RPMI7951 (cell line): Measurements from ENCODE around the gene TMA7. TPM values are rescaled to one million over a fixed set of nuclear protein-coding genes. Genes with fewer than 3 reads are reported as not detected.
"Not testable (repeated sequence)": the region's sequence is repeated elsewhere in the genome, so short reads cannot be mapped to it uniquely, and the experiment has no call there.

Experiments
- DNase-seq: peaks from one replicate; pipeline ENCODE4 v3.0.0-alpha.2; 2012; ENCODE audit warnings: low read depth
- total RNA-seq: library from RNA; depleted of rRNA; stranded (reverse); fragments of >200 nt; shearing (Covaris generic); gene quantifications from 2 replicates; pipeline ENCODE4 v1.2.3, GENCODE V29; 2014

Gene TMA7
- total RNA-seq, 1 experiment from 2014 or later = 726 TPM

DNA sequence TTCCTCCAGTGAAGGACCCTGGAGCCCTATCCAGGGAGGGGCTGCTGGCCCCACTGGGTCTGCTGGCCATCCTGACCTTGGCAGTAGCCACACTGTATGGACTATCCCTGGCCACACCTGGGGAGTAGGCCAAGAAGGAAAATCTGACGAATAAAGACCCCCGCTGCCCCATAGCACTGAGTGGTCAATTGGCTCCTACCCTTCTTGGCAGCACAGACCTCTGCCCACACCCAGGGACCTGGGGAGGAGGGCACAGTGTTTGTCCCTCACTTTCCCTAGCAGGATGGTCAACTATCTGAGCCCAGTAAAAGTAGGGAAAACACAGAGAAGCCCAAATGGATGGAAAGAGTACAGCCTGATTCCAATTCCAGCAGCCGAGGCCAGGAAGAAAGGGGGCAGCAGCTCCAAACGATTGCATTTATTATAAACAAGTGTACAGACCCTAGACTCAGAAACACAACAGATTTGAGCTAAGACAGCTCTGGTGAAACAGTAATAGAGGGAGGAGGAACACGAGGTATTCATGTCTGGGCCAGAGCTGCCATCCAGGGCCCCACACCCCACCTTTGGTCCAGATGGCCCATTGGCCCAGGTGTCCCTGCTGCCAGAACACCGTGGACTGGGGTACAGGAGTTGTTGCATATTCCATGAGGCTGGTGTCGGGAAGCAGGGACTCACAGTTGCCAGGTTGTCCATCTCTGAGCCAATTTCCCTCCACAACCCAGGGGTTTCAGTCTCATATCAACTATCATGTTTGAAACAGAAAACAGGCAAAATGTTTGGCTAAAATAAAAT lies 27.6 kb downstream of the TMA7 start:
- DNase-seq = no peak

DNA sequence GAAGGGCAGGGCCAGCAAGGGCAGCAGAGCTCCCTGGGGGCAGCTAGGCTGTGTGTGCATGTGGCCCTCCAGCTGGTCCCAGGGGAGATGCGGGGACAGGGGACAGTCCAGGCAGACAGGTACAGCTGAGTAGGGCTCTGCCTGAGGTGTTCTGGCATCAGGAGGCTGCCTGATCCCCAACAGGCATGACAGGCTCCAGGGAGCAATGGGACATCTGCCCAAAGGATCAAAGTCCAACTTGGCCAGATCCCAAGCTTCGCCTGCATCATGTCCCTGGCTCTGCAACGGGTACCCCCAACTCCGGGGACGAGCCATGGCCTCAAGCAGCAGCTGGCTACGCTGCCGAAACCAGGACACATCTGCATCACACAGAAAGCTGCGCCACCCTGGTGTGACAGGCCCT lies 28.3 kb downstream of the TMA7 start:
- DNase-seq = no peak

DNA sequence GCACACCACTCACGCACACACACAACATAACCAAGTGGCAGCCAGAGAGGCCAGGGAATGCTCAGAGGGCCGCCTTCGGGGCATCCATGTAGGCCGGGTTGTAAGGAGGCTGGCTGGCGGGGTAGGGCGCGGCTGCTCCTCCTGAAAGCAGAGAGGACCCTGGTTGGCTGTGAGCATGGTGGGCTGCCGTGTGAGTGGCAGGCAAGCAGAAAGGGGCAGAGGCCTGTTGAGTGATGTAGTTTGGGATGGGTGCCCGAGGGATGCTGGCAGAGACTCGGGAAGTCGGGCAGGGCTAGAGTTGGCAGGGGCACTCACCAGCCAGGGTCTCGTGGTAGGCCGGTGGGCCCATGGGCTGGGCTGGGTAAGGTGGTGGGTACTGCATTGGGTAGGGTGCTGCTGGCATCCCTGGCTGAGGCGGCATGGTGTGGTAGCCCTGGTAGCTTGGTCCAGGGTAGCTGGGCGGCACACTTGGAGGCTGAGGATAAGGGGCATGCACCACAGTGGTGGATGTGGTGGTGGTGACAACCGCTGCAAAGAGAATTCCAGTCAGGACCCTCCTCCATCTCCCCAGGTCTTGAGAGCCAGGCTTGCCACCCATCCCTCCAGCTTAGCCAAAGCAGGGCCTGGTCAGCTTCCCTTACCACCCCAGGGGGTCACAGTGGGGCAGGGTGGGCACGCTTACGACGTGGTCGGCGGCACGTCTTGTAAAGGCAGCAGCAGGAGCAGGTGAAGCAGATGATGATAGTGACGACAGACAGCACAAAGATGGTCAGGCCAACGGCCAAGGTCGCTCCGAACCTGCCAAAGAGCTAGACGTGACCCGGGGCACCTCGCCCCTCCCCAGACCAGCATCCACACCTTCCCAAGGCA lies 29.2 kb downstream of the TMA7 start:
- no peak for DNase-seq

DNA sequence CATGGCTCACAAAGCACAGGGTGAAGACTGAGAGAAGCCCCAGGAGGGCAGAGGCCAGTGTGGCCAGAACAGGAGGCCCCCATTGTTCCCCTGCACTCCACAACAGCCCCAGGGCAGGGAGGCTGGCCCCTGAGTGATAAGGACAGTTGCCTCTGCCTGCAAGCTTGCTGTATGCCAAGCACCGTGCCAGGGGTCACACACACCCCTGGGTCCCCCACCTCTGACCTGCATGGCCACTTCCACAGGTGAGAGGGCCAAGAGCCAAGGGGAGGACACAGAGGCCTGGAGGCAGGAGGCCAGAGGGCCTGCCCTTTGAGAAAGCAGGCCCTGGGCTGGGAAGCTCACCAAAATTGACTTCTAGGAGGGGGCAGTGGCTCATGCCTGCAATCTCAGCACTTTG lies 30.2 kb downstream of the TMA7 start:
- DNase-seq = no peak

DNA sequence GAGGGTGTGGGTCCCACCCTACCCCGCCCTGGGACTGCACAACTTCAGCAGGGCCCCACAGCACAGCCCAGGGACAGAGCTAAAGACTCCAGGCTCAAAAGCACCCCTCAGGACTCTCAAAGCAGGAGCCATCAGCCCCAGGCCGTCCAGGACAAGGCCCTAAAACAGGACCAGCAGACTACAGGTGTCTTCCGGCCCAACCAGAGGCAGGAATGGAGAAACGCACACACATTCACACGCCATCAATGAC lies 32.5 kb downstream of the TMA7 start:
- DNase-seq = no peak

DNA sequence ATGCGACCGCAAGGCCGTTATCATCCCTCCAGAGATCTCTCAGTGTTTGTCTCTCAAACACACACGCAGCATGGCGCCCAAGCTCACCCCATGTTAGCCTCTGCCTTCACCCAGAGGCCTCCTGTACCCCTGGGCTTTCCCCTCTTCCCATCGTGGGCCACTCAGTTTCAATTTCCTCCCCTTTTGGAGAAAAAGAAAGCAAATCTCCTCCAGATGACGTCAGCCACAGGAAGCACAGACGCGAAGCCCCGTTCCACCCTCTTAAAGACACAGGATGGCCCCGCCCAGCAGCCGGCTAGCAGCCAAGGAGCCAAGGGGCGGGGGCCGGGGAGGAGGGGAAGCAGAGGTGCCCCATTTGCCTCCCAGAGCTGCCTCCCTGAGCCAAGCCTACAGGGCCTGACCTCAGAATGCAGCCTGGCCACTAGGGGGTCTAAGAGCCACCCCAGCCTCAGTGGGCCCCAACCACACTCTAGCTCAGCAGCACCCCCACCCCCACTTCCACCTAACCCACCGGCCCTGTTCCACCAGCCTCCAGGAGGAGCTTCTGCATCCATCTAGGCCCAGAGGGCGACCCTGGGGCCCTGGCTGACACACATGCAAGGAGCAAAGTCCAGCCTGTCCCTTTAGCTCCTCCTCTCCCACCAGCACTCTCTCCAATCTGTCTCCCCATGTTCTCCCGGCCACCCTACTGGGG lies 33.0 kb downstream of the TMA7 start:
- DNase-seq = peak; percentile 95

DNA sequence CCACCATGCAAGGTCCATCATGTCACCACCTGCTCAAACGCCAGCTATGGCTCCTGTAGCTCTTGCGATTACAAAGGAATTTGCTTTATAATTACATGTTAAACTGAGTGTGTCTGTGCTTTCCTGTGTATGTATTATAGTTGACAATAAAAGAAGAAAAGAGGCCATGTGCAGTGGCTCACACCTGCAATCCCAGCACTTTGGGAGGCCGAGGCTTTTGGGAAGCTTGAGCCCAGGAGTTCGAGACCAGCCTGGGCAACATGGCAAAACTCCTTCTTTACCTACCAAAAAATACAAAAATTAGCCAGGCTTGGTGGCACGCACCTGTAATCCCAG lies 33.5 kb downstream of the TMA7 start:
- DNase-seq = no peak

DNA sequence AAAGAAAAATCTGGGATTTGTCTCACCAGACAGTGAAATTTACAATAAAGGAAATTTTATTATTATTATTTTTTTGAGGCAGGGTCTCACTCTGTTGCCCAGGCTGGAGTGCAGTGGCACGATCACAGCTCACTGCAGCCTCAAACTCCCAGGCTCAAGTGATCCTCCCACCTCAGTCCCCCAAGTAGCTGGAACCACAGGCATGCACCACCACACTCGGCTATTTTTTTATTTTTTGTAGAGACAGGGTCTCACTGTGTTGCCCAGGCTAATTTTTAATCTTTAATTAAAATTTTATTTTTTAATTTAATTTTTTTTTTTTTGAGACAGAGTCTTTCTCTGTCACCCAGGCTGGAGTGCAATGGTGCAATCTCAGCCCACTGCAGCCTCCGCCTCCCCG lies 34.0 kb downstream of the TMA7 start:
- not testable (repeated sequence) for DNase-seq

DNA sequence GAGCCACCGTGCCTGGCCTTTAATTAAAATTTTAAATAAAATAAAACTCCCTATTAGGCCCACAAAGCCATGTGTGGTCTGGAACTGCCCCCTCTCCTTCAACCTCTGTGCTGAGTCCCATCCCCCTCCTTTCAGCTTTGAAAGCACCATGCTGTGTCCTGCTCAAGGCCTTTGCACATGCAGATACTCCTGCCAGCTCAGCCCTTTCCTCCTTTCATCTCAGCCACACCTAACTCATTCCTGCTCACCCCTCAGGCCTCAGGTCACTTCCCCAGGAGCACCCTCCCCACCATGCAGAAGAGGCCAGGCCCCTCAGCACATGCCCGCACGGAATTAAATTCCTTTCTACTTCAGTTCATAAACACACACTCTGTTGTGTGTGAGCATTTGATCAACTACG lies 34.6 kb downstream of the TMA7 start:
- DNase-seq = no peak

DNA sequence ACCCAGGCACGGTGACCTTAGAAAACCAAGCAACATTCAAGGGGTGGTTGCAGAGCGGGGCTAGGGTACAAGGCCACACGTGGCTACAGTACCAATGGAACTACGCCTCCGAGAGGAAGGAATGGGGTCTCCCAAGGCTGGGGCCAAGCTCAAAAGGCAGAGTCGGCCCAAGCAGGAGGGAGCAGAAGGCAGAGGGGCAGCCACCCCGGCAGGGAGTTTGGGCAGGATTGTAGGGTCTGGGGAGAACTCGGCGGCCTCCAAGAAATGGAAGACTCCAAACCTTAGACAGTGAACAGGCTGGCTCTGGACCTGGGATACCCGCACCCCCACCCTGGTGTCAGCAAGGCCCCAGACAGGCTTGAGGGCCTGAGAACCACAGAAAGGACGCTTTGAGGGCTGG lies 35.1 kb downstream of the TMA7 start:
- DNase-seq = no peak

DNA sequence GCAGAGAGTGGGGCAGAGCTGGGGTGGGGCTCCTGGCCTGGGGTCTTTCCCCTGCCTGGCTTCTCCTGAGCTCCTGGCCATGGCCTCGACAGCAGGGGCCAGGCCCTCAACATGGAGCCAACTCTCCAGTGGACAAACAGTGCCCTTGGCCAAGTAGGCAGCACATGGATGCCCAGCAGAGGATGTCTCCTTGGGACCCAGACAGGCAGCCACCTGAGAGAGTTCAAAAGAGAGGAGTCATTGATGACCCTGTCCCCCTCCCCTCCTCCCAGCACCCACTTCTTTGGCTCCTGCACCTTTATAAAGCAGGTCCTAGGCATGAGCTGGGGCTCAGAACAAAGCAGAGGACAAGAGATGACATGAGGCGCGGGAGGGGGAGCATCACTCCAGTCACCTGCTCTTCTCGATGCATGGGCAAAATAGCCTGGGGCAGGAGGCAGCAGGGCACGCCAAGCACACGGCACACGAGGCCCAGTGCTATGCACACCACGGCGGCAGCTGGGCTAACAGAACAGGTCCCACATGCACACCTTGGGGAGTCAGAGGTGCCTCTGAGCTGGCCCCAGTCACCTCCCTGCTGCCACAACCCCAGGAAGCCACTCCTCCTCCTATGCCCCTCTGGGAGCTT lies 36.5 kb downstream of the TMA7 start:
- no peak for DNase-seq

DNA sequence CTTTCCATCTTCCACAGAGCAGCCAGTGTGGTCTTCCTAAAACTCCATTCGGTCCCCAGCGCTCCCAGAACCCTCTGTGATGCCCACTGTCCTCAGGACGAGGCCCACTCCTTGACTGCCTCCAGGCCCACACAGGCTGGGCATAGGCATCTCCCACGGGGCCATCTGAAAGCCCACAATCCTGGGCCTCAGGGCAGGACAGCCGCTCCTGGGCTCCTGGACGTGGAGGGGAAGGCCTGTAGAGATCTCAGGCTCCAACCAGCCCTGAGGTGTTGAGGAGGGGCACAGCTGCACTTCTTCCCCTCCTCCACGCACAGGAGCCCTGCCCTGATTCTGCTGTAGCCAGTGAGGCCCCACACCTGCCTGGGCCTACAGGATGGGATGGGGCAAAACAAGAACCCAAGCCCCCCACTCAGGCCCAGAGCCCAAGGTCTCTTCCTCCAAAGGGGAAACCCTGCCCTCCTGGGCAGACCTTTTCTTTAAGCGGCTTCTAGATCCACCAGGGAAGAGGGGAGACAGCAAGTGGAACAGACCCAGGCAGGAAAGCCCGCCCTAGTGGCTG lies 38.0 kb downstream of the TMA7 start:
- DNase-seq = no peak

DNA sequence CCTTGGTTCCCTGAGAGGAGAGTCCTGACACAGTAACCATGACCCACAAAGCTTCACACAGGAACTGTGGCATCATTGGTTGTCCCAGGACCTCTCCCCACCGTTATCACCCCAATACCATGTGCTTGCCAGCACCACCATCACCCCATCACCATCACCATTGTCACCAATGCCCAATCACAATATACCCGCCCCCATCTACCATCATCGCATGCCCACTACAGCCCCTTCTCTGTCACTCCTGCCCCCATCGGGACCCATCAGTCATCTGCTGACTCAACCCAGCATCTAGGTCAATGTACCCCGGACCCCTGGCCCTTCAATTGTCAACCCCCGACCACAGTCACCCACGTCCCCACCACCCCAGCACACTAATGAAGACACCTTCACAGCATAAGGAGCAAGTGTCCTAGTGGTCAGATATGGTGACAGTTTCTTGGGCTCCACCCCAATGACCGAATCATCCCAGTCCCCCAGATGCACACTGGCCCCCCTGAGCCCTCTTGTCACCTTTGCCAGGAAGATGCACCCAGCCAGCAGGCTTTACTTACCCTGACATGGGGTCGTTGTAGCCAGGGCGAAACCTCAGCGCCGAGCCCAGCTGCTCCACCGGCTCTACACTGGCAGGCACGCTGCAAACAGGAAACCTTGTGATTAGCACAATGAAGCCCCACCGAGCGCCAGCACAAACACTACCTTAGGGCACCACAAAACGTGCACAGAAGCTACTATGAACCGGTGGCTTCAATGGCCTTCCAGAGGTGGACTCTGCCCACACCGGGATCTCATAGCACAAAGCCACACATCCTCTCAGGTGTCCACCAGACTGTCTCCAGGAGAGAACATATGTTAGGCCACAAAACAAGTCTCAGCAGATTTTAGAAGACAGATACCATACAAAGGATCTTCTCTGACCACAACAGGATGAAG lies 38.8 kb downstream of the TMA7 start:
- no peak for DNase-seq

DNA sequence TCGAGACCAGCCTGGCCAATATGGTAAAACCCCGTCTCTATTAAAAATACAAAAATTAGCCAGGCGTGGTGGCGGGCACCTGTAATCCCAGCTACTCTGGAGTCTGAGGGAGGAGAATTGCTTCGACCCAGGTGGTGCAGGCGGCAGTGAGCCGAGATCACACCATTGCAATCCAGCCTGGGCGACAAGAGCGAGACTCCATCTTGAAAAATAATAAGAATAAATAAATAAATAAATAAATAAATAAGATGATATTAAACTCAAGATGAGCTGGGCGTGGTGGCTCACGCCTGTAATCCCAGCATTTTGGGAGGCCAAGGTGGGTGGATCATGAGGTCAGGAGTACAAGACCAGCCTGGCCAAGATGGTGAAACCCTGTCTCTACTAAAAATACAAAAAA lies 40.8 kb downstream of the TMA7 start:
- DNase-seq = not testable (repeated sequence)

DNA sequence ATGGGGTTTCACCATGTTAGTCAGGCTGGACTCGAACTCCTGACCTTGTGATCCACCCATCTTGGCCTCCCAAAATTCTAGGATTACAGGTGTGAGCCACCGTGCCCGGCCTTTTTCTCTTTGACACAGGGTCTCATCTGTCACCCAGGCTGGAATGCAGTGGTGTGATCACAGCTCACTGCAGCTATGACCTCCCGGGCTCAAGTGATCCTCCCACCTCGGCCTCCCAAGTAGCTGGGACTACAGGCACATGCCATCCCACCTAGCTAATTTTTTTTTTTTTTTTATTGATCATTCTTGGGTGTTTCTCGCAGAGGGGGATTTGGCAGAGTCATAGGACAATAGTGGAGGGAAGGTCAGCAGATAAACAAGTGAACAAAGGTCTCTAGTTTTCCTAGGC lies 42.8 kb downstream of the TMA7 start:
- not testable (repeated sequence) for DNase-seq

DNA sequence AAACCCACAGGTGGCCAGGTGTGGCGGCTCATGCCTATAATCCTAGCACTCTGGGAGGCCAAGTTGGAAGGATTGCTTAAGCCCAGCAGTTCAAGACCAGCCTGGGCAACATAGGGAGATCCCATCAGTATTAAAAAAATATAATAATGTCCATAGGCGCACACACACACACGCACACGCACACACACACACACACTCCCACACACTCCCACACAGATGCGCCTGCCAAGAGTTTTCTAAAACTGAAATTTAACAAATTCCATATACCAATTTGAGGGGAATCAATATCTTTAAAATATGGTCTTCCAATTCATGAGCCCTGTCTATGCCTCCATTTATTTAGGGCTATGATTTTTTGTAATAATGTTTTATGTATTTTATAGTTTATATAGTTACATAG lies 46.9 kb downstream of the TMA7 start:
- no peak for DNase-seq

DNA sequence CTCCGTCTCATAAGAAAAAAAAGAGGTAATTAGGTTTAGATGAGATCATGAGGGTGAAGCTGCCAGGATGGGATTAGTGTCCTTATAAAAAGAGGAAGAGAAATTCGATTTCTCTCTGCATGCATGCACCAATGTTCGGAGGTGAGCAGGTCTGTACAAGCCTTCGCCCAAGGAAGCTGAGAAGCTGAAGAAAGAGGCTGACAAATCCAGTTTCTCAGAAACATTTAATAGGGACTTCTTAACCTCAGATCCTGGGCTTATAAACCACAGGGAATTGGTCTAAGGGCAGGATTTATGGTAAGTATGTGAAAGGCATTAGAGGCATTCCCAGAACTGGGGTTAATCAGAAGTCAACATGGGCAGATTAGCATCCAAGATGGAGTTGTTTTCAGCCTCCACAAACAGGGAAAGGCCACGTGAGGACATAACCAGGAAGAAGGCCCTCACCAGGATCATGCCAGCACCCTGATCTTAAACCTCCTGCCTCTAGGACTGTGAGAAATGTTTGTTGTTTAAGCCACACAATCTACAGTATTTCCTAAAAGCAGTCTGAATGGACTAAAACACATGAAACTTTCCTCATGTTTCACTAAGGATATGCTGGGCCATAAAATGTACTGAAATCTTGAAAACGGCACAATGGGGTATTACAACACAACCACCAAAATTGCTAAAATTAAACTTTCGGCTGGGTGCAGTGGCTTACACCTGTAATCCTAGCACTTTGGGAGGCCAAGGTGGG lies 52.6 kb downstream of the TMA7 start:
- DNase-seq = no peak

DNA sequence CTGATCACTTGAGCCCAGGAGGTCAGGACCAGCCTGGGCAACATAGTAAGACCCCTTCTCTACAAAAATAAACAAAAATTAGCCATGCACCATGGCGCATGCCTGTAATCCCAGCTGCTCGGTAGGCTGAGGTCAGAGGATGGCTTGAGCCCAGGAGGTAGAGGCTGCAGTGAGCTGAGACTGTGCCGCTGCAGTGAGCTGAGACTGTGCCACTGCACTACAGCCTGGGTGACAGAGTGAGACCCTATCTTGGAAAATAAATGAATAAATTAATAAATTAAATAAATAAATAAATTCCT lies 53.1 kb downstream of the TMA7 start:
- DNase-seq = no peak
